Endothelial cell (in vitro differentiated cells): ENCODE data around the gene MITF. TPM values are rescaled to one million over a fixed set of nuclear protein-coding genes. Genes with fewer than 3 reads are reported as not detected.

Experiments
- DNase-seq: peaks from one replicate; pipeline ENCODE4 v3.0.0; 2021; ENCODE audit warnings: low spot score
- H3K27ac Mint-ChIP-seq: one replicate; pipeline ENCODE4 v1.8.0; 2021; ENCODE audit warnings: mixed read lengths, inconsistent platforms; ENCODE audit not compliant: unreplicated experiment
- H3K27me3 Mint-ChIP-seq: one replicate; pipeline ENCODE4 v1.8.0; 2021; ENCODE audit warnings: mild to moderate bottlenecking, moderate library complexity, mixed read lengths, inconsistent platforms; ENCODE audit not compliant: unreplicated experiment
- H3K36me3 Mint-ChIP-seq: one replicate; pipeline ENCODE4 v1.8.0; 2021; ENCODE audit warnings: mild to moderate bottlenecking, low read depth, mixed read lengths, inconsistent platforms; ENCODE audit not compliant: unreplicated experiment
- H3K4me1 Mint-ChIP-seq: one replicate; pipeline ENCODE4 v1.8.0; 2021; ENCODE audit warnings: mild to moderate bottlenecking, mixed read lengths, inconsistent platforms; ENCODE audit not compliant: unreplicated experiment
- H3K4me3 Mint-ChIP-seq: one replicate; pipeline ENCODE4 v1.8.0; 2021; ENCODE audit warnings: mild to moderate bottlenecking, mixed read lengths, inconsistent platforms; ENCODE audit not compliant: unreplicated experiment
- H3K9me3 Mint-ChIP-seq: one replicate; pipeline ENCODE4 v1.8.0; 2021; ENCODE audit warnings: mixed read lengths, inconsistent platforms; ENCODE audit not compliant: unreplicated experiment
- total RNA-seq: library from RNA; stranded (reverse); fragmentation: NEBNext Ultra II Directional; extraction: Animal tissue kit (Norgen Biotek cat#: 25700); gene quantifications from one replicate; pipeline ENCODE4 v1.2.1, GENCODE V29; 2021; ENCODE audit not compliant: unreplicated experiment
- TF ChIP-seq, protein P1 (sequence below): fragments of 200-600 bp; sonication (generic); IDR thresholded peaks from one replicate; pipeline ENCODE4 v1.5.0; 2021; ENCODE audit warnings: antibody characterized with exemption; ENCODE audit not compliant: unreplicated experiment

Gene MITF
- total RNA-seq, 1 donor from 2014 or later = 1.7 TPM

DNA sequence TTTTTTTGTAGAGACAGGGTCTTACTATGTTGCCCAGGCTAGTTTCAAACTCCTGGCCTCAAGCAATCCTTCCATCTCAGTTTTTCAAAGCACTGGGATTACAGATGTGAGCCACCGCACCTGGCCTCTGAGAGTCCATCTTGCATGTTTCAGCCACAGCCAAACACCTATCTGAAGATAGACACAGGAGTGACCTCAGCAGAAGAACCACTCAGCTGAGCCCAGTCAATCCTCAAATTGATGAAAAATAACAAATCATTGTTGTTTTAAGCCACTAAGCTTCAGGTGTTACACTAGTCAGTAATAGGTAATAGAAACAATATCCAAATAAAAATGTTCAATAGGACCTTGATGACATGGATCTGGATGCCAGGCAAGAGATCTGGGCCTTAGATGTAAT is 38.3 kb upstream of the MITF start:
- H3K36me3 Mint-ChIP-seq = no peaks in the 10 kb centered on the region
- H3K27me3 Mint-ChIP-seq = peaks cover 1% of the 10 kb centered on the region
- TF ChIP-seq, protein P1, sequence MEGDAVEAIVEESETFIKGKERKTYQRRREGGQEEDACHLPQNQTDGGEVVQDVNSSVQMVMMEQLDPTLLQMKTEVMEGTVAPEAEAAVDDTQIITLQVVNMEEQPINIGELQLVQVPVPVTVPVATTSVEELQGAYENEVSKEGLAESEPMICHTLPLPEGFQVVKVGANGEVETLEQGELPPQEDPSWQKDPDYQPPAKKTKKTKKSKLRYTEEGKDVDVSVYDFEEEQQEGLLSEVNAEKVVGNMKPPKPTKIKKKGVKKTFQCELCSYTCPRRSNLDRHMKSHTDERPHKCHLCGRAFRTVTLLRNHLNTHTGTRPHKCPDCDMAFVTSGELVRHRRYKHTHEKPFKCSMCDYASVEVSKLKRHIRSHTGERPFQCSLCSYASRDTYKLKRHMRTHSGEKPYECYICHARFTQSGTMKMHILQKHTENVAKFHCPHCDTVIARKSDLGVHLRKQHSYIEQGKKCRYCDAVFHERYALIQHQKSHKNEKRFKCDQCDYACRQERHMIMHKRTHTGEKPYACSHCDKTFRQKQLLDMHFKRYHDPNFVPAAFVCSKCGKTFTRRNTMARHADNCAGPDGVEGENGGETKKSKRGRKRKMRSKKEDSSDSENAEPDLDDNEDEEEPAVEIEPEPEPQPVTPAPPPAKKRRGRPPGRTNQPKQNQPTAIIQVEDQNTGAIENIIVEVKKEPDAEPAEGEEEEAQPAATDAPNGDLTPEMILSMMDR = no peak
- no peaks in the 10 kb centered on the region for H3K9me3 Mint-ChIP-seq
- no peaks in the 10 kb centered on the region for H3K4me1 Mint-ChIP-seq
- no peak for DNase-seq
- H3K4me3 Mint-ChIP-seq = no peak overlapping the region
- no peak overlapping the region for H3K27ac Mint-ChIP-seq

DNA sequence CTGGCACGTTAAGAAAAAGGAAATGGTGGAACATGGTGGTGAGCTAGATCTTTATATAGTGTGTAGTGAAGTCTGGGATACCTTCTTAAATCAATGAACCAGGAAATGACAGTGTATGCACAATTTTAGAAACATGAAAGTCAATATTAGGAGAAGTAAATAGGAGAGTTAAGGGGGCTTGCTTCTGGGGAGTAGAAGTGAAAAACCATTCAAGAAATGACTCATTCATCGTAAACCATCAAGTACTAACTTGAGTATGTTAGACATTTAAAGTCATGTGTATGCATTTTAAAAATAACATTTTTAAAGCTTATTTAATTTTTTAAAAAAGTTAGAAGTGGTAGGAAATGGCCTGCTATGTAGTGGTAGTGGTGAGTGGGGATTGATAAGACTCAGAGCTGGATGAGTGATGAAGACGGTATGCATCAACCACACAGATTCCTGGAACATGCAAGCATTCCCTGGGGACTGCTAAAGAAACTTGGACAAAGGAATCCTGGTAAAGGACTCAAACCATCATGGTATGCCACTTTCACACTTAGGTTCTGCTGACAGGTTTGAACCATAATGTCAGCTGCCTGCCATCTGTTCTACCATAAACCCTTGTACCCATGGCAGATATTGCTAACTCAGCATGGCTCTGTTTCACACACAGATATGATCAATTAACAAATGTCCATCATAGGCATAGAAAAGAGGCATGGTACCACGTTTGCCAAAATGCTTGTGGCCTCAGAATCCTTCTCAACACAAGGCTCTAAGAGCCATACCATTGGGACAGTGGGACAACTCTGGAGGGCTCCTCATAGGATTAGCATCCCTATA is 28.9 kb upstream of the MITF start:
- Mint-ChIP-seq H3K27me3 (no peaks in the 10 kb centered on the region), H3K27ac (no peak overlapping the region), H3K4me3 (no peak overlapping the region), H3K4me1 (no peaks in the 10 kb centered on the region), H3K9me3 (no peaks in the 10 kb centered on the region), H3K36me3 (no peaks in the 10 kb centered on the region)
- no peak for DNase-seq
- TF ChIP-seq, protein P1 = no peak

DNA sequence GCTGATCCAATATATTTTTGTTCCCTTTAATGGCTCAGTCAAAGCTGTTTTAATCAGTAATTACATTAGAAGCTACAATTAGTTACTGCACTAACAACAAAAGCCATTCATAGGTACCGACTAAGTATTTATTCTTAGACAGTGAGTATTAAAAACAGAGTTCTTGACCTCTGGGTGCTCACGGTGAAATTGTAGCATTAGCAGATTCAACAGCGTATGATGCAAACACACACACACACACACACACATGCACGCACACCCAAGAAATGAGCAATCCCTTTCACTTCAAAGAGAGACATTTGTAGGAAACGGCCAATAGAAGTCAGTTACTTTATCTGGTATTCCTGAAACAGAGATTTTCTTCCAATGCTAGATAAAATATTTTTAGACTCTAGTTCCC is 27.0 kb upstream of the MITF start:
- no peaks in the 10 kb centered on the region for H3K4me1 Mint-ChIP-seq
- peaks cover 3% of the 10 kb centered on the region for H3K27me3 Mint-ChIP-seq
- H3K27ac Mint-ChIP-seq = no peak overlapping the region
- no peaks in the 10 kb centered on the region for H3K36me3 Mint-ChIP-seq
- H3K4me3 Mint-ChIP-seq = no peak overlapping the region
- no peaks in the 10 kb centered on the region for H3K9me3 Mint-ChIP-seq
- DNase-seq = no peak
- TF ChIP-seq, protein P1 = no peak

DNA sequence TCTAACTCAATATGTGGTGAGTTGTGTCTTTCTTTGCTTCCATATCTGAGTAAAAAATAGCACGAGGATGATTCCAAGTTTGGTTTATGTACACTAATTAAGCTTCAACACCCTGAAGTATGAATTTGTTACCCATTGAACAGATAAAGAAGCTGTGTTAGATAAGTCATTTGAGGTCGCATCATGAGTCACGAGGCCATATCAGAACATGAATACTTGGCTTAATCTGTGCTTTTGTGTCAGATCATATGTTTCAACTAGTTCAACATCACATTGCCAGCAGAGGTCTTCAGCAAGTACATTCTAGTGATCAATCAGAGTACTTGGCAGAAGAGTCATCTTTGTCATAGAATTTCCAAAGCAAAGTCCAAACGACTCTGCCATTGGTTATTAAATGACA is 26.3 kb upstream of the MITF start:
- TF ChIP-seq, protein P1 = no peak
- no peak for DNase-seq
- no peaks in the 10 kb centered on the region for H3K9me3 Mint-ChIP-seq
- no peak overlapping the region for H3K27ac Mint-ChIP-seq
- peaks cover 3% of the 10 kb centered on the region for H3K27me3 Mint-ChIP-seq
- H3K4me1 Mint-ChIP-seq = no peaks in the 10 kb centered on the region
- no peak overlapping the region for H3K4me3 Mint-ChIP-seq
- no peaks in the 10 kb centered on the region for H3K36me3 Mint-ChIP-seq

DNA sequence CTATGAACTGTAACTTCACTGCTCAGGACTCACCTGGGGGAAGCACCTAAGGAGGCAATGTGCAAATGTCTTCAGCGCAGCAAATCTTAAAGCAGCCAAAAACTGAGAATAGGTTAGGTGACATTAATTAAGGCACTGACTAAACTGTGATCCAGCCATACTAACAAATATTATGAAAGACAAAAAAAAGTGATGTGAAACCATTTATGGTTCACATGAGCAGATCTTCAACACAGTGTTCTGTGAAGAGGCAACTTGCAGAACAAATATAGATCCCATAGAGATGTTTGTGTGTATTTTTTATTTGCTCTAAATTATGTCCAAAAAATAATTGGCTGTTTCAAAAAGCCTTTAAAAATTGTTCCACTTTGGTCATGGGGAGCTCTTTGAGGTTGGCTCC is 24.1 kb upstream of the MITF start:
- H3K9me3 Mint-ChIP-seq = no peaks in the 10 kb centered on the region
- no peak overlapping the region for H3K27ac Mint-ChIP-seq
- DNase-seq = no peak
- H3K4me1 Mint-ChIP-seq = peaks cover 17% of the 10 kb centered on the region
- H3K36me3 Mint-ChIP-seq = no peaks in the 10 kb centered on the region
- peaks cover 3% of the 10 kb centered on the region for H3K27me3 Mint-ChIP-seq
- no peak overlapping the region for H3K4me3 Mint-ChIP-seq
- TF ChIP-seq, protein P1 = no peak
